Measurements from ENCODE around the gene SREBF2.

DNA sequence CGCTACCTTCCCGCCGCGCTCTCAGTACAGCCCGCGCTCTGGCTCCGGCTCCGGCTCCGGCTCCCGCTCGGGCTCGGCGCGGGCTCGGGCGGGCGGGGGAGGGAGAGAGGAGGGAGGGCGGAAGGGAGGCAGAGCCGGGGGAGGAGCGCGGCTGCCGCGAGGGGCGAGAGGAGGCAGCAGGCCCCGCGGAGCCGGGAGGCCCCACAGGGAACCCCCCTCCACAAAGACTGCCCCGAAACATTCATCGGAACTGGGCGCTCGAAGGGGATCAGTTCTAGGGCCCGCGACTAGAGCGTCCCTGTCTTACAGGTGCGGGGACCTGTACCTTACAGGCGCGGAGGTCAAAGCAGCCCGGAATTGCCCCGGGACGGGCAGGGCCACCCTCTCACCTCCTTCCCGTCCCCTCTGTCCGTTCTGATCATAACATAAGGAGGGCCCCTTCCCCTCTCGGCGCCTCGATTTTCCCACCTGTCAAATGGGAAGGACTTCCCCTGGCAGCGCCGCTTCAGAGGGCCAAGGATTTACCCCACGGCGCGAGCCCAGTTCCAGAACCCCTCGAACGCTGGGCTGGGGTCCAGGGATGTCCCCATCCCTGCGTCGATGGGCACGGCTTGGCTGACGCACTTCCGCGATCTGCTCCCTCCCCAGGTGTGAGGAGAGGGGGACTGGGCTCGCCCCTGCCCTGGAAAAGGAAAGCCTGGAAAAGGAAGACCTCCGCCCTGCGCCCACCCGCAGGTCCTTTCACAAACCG is 82.3 kb downstream of the SREBF2 start, which contains the start of gene SHISA8:
- no peak for TF ChIP-seq POLR2A (IDR thresholded peaks at IDR 0.05)
- no peak for TF ChIP-seq POLR2AphosphoS5 (IDR thresholded peaks at IDR 0.05)
- TF ChIP-seq, protein P1, sequence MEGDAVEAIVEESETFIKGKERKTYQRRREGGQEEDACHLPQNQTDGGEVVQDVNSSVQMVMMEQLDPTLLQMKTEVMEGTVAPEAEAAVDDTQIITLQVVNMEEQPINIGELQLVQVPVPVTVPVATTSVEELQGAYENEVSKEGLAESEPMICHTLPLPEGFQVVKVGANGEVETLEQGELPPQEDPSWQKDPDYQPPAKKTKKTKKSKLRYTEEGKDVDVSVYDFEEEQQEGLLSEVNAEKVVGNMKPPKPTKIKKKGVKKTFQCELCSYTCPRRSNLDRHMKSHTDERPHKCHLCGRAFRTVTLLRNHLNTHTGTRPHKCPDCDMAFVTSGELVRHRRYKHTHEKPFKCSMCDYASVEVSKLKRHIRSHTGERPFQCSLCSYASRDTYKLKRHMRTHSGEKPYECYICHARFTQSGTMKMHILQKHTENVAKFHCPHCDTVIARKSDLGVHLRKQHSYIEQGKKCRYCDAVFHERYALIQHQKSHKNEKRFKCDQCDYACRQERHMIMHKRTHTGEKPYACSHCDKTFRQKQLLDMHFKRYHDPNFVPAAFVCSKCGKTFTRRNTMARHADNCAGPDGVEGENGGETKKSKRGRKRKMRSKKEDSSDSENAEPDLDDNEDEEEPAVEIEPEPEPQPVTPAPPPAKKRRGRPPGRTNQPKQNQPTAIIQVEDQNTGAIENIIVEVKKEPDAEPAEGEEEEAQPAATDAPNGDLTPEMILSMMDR (IDR thresholded peaks at IDR 0.05), result no peak
